K562 (cell line): ENCODE results near the gene EVI5. TPM values are rescaled to one million over a fixed set of nuclear protein-coding genes. Genes with fewer than 3 reads are reported as not detected.
A peak's percentile ranks its signal among the peaks of the same experiment; 100 is the strongest.

Experiments
- EZH2 ChIP-seq: IDR thresholded peaks from 2 replicates; pipeline ENCODE4 v1.6.1; 2012; ENCODE audit warnings: low read depth, mild to moderate bottlenecking, inconsistent platforms, low read length, borderline replicate concordance
- FOXJ2 ChIP-seq: fragments of 200-800 bp; sonication (Bioruptor generic); IDR thresholded peaks from 2 replicates; pipeline ENCODE4 v1.6.1; 2016; ENCODE audit warnings: missing genetic modification characterization, missing compliant biosample characterization
- GTF2F1 ChIP-seq: IDR thresholded peaks from 2 replicates; pipeline ENCODE4 v1.6.1; 2011; ENCODE audit warnings: low read depth, low read length, improper control_type of control experiment
- IFI16 ChIP-seq: fragments of 250-450 bp; sonication (Bioruptor Pico); IDR thresholded peaks from 2 replicates; pipeline ENCODE4 v2.1.2; 2022; ENCODE audit warnings: mild to moderate bottlenecking, inconsistent platforms
- NCOA4 ChIP-seq: fragments of 450-650 bp; IDR thresholded peaks from 2 replicates; pipeline ENCODE4 v1.6.1; 2018; ENCODE audit warnings: mild to moderate bottlenecking; ENCODE audit not compliant: partially characterized antibody
- RBBP5 ChIP-seq: fragments of 200-600 bp; sonication (generic); IDR thresholded peaks from 2 replicates; pipeline ENCODE4 v1.6.1; 2012; ENCODE audit warnings: borderline replicate concordance, mild to moderate bottlenecking, low read length, control low read depth, inconsistent platforms; ENCODE audit not compliant: insufficient read depth, poor library complexity, severe bottlenecking
- SMAD4 ChIP-seq: fragments of 250-450 bp; sonication (Bioruptor Pico); conservative IDR thresholded peaks from 2 replicates; pipeline ENCODE4 v1.8.0; 2021; ENCODE audit warnings: inconsistent platforms, mild to moderate bottlenecking, moderate library complexity
- STAT5B ChIP-seq: fragments of 250-450 bp; sonication (Bioruptor Pico); IDR thresholded peaks from 2 replicates; pipeline ENCODE4 v1.8.0; 2021; ENCODE audit warnings: mild to moderate bottlenecking, inconsistent platforms
- SUPT5H ChIP-seq: fragments of 450-650 bp; IDR thresholded peaks from 2 replicates; pipeline ENCODE4 v1.6.1; 2016
- ZNF134 ChIP-seq: fragments of 250-450 bp; sonication (Bioruptor Pico); conservative IDR thresholded peaks from 2 replicates; pipeline ENCODE4 v1.4.0; 2020
- ZNF239 ChIP-seq: fragments of 250-450 bp; sonication (Bioruptor Pico); IDR thresholded peaks from 2 replicates; pipeline ENCODE4 v1.4.0; 2020; ENCODE audit warnings: mild to moderate bottlenecking
- ZNF764 ChIP-seq: fragments of 250-450 bp; sonication (Bioruptor Pico); IDR thresholded peaks from 2 replicates; pipeline ENCODE4 v1.4.0; 2020; ENCODE audit warnings: low read depth, mild to moderate bottlenecking, moderate library complexity
- ZSCAN32 ChIP-seq: fragments of 450-650 bp; formaldehyde crosslinking; IDR thresholded peaks from 2 replicates; pipeline ENCODE4 v1.4.0; 2020; ENCODE audit warnings: mild to moderate bottlenecking, moderate library complexity
- polyA plus RNA-seq, 8 experiments: library from polyadenylated mRNA; depleted of rRNA in 4 of 8; stranded (reverse) in 5 of 8; unstranded in 3 of 8; fragments of >200 nt; fragmentation: Nextera tagmentation in 2 of 8; fragmentation: Illumina TruSeq in 1 of 8; extraction: Ambion mirVana in 2 of 8; extraction: Trizol in 1 of 8; gene quantifications; 2 replicates each; pipeline versions ENCODE4 v1.2.1 to v1.2.3, GENCODE V29; 2011 to 2014; ENCODE audit warnings: inconsistent platforms in 1 of 8, missing spikeins in 1 of 8
- total RNA-seq, 7 experiments: library from RNA; depleted of rRNA in 6 of 7; stranded (reverse); fragments of >200 nt in 6 of 7; fragmentation: Illumina TruSeq in 2 of 7; extraction: Trizol in 2 of 7; gene quantifications; 2 replicates each; pipeline versions ENCODE4 v1.2.1 to v1.2.3, GENCODE V29; 2011 to 2021; ENCODE audit warnings: low replicate concordance in 1 of 7
- TF ChIP-seq, protein P1 (sequence below): fragments of 250-450 bp; sonication (Bioruptor Pico); IDR thresholded peaks from 2 replicates; pipeline ENCODE4 v1.8.0; 2022; ENCODE audit warnings: inconsistent platforms

EVI5 gene
- total and polyA plus RNA-seq, 9 of the 15 experiments (the other 6 are each of a cell fraction or from before 2014, with no cell fraction given) = 1.7 to 50.1 (median 13.7) TPM

- TF ChIP-seq, protein P1, sequence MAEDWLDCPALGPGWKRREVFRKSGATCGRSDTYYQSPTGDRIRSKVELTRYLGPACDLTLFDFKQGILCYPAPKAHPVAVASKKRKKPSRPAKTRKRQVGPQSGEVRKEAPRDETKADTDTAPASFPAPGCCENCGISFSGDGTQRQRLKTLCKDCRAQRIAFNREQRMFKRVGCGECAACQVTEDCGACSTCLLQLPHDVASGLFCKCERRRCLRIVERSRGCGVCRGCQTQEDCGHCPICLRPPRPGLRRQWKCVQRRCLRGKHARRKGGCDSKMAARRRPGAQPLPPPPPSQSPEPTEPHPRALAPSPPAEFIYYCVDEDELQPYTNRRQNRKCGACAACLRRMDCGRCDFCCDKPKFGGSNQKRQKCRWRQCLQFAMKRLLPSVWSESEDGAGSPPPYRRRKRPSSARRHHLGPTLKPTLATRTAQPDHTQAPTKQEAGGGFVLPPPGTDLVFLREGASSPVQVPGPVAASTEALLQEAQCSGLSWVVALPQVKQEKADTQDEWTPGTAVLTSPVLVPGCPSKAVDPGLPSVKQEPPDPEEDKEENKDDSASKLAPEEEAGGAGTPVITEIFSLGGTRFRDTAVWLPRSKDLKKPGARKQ (CRISPR knock-in tag) = no peak
- TF ChIP-seq GTF2F1 (no peak), EZH2 (peak; percentile 65; the same call in 1 of the 2 replicates), NCOA4 (no peak), SMAD4 (peak; percentile 98), ZNF764 (CRISPR knock-in tag) (no peak), ZNF134 (CRISPR knock-in tag) (peak; percentile 64; the same call in 1 of the 2 replicates), ZSCAN32 (CRISPR knock-in tag) (no peak), SUPT5H (no peak), ZNF239 (CRISPR knock-in tag) (peak; percentile 67), FOXJ2 (no peak), STAT5B (CRISPR knock-in tag) (no peak), IFI16 (CRISPR knock-in tag) (no peak), RBBP5 (no peak)
Measured at GRCh38 chr1:92544756-92545165, 240.1 kb downstream of the EVI5 start (continued).
